ENCODE measurements around the gene PLA2G4E.

DNA sequence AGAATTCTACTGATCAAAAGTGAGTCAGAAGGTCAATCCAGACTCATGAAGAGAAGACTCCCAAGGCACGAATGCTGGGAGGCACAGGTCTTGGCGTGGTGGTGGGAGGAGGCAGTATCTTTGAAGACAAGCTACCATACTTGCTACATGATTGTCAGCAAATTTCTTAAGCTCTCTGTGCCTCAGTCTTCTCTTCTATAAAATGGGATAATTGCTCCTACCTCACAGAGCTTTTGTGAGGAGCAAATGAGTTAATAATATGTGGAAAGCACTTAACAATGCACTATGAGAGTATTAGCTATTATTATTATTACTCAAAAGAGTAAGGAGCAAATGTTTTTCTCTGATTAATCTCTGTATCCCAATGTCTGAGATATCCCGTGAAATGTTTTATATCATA lies 84.7 kb downstream of the PLA2G4E start:
- TF ChIP-seq SUZ12 (IDR thresholded peaks at IDR 0.05; ENCODE audit: extremely low read depth, insufficient read depth, insufficient read length): no peak
- TF ChIP-seq ZNF274 (IDR thresholded peaks at IDR 0.05; ENCODE audit: low read depth, low read length): no peak

Measured in NT2/D1 (cell line).